Loucy (cell line): Measurements from ENCODE around the gene SIGLEC14.

Experiments used
- H2AFZ ChIP-seq: fragments of 200-600 bp; sonication (generic); 2 replicates; pipeline ENCODE4 v1.6.0; 2016; ENCODE audit warnings: antibody characterized with exemption, mild to moderate bottlenecking, low read length, moderate library complexity
- H3F3A ChIP-seq: fragments of 200-600 bp; 2 replicates; pipeline ENCODE4 v1.6.0; 2016; ENCODE audit warnings: antibody characterized with exemption, low read depth, mild to moderate bottlenecking
- H3K27me3 ChIP-seq: fragments of 200-600 bp; sonication (generic); 2 replicates; pipeline ENCODE4 v1.6.1; 2014; ENCODE audit warnings: low read length, mild to moderate bottlenecking; ENCODE audit not compliant: insufficient read depth, poor library complexity, severe bottlenecking
- H3K36me3 ChIP-seq: fragments of 200-600 bp; sonication (generic); 2 replicates; pipeline ENCODE4 v1.6.1; 2016; ENCODE audit warnings: low read length; ENCODE audit not compliant: insufficient read depth
- H3K4me1 ChIP-seq: fragments of 200-600 bp; sonication (generic); 2 replicates; pipeline ENCODE4 v1.5.1; 2014; ENCODE audit warnings: low read length, mild to moderate bottlenecking; ENCODE audit not compliant: insufficient read depth, poor library complexity, severe bottlenecking
- H3K4me2 ChIP-seq: fragments of 200-600 bp; sonication (generic); 2 replicates; pipeline ENCODE4 v1.6.0; 2014; ENCODE audit warnings: antibody characterized with exemption, low read length, low read depth, mild to moderate bottlenecking; ENCODE audit not compliant: poor library complexity, severe bottlenecking
- H3K4me3 ChIP-seq: fragments of 200-600 bp; sonication (generic); 2 replicates; pipeline ENCODE4 v1.5.1; 2014; ENCODE audit warnings: low read length, mild to moderate bottlenecking, mixed read lengths; ENCODE audit not compliant: poor library complexity, severe bottlenecking
- H3K79me2 ChIP-seq: fragments of 200-600 bp; sonication (generic); 2 replicates; pipeline ENCODE4 v1.6.1; 2014; ENCODE audit warnings: low read length; ENCODE audit not compliant: insufficient read depth
- H3K9ac ChIP-seq: fragments of 200-600 bp; sonication (generic); 2 replicates; pipeline ENCODE4 v1.6.0; 2014; ENCODE audit warnings: mild to moderate bottlenecking, low read depth, low read length, moderate library complexity; ENCODE audit not compliant: poor library complexity, severe bottlenecking
- H3K9me2 ChIP-seq: fragments of 200-600 bp; sonication (generic); replicated peaks from 2 replicates; pipeline ENCODE4 v1.6.1; 2016; ENCODE audit warnings: low read depth, low read length, mixed read lengths
- H3K9me3 ChIP-seq: fragments of 200-600 bp; sonication (generic); 2 replicates; pipeline ENCODE4 v1.6.1; 2014; ENCODE audit warnings: mild to moderate bottlenecking, antibody characterized with exemption, low read length, low read depth; ENCODE audit not compliant: insufficient read depth
- H4K20me1 ChIP-seq: fragments of 200-600 bp; sonication (generic); 2 replicates; pipeline ENCODE4 v1.6.0; 2014; ENCODE audit warnings: antibody characterized with exemption, low read length, mild to moderate bottlenecking; ENCODE audit not compliant: insufficient read depth, poor library complexity, severe bottlenecking
- EZH2phosphoT487 ChIP-seq: fragments of 200-600 bp; IDR thresholded peaks from 2 replicates; pipeline ENCODE4 v1.6.1; 2018; ENCODE audit warnings: antibody characterized with exemption, mild to moderate bottlenecking, moderate library complexity, borderline replicate concordance
- TF ChIP-seq, protein P1 (sequence below): fragments of 200-600 bp; sonication (generic); conservative IDR thresholded peaks from 2 replicates; pipeline ENCODE4 v1.5.1; 2014; ENCODE audit warnings: mild to moderate bottlenecking, antibody characterized with exemption, low read length

Gene SIGLEC14

DNA sequence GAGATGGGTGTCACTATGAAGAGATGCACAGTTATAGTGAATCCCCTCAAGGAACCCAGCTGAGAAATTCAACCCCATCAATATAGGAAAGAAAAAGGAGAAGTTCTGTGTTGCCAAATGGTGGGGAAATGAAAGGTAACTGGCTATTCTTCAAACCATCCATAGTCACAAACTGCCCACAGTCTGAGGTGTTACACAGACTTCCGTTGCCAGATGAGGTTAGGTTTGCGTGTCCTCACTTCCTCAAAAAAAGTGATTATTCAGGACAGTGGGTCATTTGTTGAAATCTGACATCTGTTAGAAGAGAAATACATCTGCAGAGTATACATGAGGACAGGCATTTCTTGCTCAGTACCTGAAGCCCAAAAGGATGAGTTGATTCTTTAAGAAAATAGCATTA, 25.4 kb downstream of the SIGLEC14 start:
- H3F3A ChIP-seq: no peaks in the 10 kb centered on the region
- H2AFZ ChIP-seq: no peak overlapping the region
- H3K4me2 ChIP-seq: no peak overlapping the region
- H3K27me3 ChIP-seq: no peaks in the 10 kb centered on the region
- H3K79me2 ChIP-seq: no peaks in the 10 kb centered on the region
- no peak overlapping the region for H3K9ac ChIP-seq
- TF ChIP-seq EZH2phosphoT487: no peak
- TF ChIP-seq, protein P1, sequence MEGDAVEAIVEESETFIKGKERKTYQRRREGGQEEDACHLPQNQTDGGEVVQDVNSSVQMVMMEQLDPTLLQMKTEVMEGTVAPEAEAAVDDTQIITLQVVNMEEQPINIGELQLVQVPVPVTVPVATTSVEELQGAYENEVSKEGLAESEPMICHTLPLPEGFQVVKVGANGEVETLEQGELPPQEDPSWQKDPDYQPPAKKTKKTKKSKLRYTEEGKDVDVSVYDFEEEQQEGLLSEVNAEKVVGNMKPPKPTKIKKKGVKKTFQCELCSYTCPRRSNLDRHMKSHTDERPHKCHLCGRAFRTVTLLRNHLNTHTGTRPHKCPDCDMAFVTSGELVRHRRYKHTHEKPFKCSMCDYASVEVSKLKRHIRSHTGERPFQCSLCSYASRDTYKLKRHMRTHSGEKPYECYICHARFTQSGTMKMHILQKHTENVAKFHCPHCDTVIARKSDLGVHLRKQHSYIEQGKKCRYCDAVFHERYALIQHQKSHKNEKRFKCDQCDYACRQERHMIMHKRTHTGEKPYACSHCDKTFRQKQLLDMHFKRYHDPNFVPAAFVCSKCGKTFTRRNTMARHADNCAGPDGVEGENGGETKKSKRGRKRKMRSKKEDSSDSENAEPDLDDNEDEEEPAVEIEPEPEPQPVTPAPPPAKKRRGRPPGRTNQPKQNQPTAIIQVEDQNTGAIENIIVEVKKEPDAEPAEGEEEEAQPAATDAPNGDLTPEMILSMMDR: no peak
- H3K9me3 ChIP-seq: no peaks in the 10 kb centered on the region
- no peaks in the 10 kb centered on the region for H3K36me3 ChIP-seq
- H4K20me1 ChIP-seq: no peaks in the 10 kb centered on the region
- H3K4me3 ChIP-seq: no peak overlapping the region
- no peaks in the 10 kb centered on the region for H3K9me2 ChIP-seq
- peaks cover 3% of the 10 kb centered on the region for H3K4me1 ChIP-seq

DNA sequence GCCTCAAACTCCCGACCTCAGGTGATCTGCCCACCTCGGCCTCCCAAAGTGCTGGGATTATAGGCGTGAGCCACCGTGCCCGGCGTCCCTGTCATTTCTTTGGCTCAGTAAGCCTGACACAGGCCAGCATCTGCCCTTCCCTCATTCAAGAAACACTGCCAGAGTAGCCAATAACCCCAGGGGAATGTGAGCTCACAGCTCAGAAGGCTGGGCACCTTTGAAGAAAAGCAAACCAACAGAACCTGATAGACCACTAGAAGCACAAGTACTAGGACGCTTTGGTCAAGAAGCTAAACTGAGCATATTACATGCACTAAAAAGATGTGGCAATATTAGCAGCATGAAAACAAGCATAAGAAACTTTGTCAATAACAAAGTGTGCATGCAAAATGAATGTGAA, 30.6 kb downstream of the SIGLEC14 start:
- Histone ChIP-seq H3K79me2 (no peaks in the 10 kb centered on the region), H4K20me1 (no peaks in the 10 kb centered on the region), H3K4me3 (no peak overlapping the region), H3K9ac (no peak overlapping the region), H3K9me3 (no peaks in the 10 kb centered on the region), H3K9me2 (no peaks in the 10 kb centered on the region), H3K27me3 (no peaks in the 10 kb centered on the region), H3F3A (no peaks in the 10 kb centered on the region), H3K4me2 (no peak overlapping the region), H2AFZ (no peak overlapping the region), H3K4me1 (no peaks in the 10 kb centered on the region), H3K36me3 (no peaks in the 10 kb centered on the region)
- TF ChIP-seq EZH2phosphoT487: no peak
- TF ChIP-seq, protein P1: no peak

DNA sequence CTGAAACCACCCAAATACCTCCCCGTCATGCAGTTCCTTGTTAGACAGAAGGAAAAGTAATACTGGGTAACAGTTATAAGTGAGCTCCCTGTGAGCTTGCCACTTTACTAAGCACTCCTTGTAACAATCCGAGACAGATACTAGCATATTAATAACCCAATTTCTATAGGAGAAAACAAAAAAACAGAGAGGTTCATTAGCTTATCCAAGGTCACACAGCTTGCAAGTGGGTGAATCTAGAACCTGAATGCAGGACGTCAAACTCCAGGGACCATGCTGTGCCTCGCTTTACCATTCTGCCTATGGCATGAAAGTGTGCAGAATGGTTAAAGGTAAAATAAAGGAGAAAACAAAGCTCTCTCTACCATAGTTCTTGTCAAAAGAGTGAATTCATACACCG, 31.8 kb downstream of the SIGLEC14 start:
- Histone ChIP-seq H3K4me2 (no peak overlapping the region), H3K9me2 (no peaks in the 10 kb centered on the region), H3K79me2 (no peaks in the 10 kb centered on the region), H3K9me3 (no peaks in the 10 kb centered on the region), H4K20me1 (no peaks in the 10 kb centered on the region), H3K4me3 (no peak overlapping the region), H3K4me1 (no peaks in the 10 kb centered on the region), H2AFZ (no peak overlapping the region), H3K27me3 (no peaks in the 10 kb centered on the region), H3K9ac (no peak overlapping the region), H3K36me3 (no peaks in the 10 kb centered on the region), H3F3A (no peaks in the 10 kb centered on the region)
- TF ChIP-seq, protein P1: no peak
- no peak for TF ChIP-seq EZH2phosphoT487
